B cell (primary cell): ENCODE results near the gene MYF5.

Experiments
- CTCF ChIP-seq: fragments of 200-600 bp; IDR thresholded peaks from one replicate; pipeline ENCODE4 v1.8.0; 2022; ENCODE audit warnings: antibody characterized with exemption, mild to moderate bottlenecking
- EZH2 ChIP-seq: IDR thresholded peaks from 2 replicates; pipeline ENCODE4 v1.6.1; 2012; ENCODE audit warnings: borderline replicate concordance, low read depth, mild to moderate bottlenecking, moderate library complexity, low read length; ENCODE audit not compliant: insufficient read depth, poor library complexity, severe bottlenecking

GRCh38 chr12:80756875-80757274 is 40.2 kb downstream of the MYF5 start:
- TF ChIP-seq CTCF (no peak), EZH2 (no peak)
